ENCODE results near the gene EPHA2.
A peak's percentile ranks its signal among the peaks of the same experiment; 100 is the strongest.

The EPHA2 gene

DNA sequence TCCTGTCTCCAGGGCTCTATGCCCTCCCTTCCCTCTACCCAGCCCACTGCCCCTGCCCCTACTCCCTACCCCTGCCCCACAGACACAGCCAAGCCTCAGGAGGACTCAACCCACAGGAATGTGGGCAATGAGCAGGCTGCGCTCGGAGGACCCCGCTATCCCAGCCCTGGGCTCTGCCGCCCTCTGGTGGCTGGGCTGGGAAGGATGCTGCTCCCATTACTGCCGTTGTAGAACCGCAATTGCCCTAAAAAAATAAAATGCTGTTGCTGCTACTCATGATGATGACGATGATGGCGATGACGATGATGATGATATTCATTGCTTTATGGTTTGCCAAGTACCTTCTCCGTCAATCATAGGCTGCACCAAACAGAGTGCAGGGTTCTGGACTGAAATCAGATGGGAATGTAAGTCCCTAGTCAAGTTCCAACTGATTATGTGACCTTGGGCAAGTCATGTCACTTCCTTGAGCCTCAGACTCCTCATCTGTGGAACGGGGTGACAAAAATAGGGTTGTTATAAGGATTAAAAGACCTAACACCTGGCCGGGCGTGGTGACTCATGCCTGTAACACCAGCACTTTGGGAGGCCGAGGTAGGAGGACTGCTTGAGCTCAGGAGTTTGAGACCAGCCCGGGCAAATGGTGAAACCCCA, 32.0 kb upstream of the EPHA2 start:
- TF ChIP-seq, protein P1, sequence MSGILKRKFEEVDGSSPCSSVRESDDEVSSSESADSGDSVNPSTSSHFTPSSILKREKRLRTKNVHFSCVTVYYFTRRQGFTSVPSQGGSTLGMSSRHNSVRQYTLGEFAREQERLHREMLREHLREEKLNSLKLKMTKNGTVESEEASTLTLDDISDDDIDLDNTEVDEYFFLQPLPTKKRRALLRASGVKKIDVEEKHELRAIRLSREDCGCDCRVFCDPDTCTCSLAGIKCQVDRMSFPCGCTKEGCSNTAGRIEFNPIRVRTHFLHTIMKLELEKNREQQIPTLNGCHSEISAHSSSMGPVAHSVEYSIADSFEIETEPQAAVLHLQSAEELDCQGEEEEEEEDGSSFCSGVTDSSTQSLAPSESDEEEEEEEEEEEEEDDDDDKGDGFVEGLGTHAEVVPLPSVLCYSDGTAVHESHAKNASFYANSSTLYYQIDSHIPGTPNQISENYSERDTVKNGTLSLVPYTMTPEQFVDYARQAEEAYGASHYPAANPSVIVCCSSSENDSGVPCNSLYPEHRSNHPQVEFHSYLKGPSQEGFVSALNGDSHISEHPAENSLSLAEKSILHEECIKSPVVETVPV (CRISPR knock-in tag; IDR thresholded peaks at IDR 0.05), result no peak
- TF ChIP-seq TOX (CRISPR knock-in tag; IDR thresholded peaks at IDR 0.05; ENCODE audit: borderline replicate concordance), result no peak
- TF ChIP-seq OSR1 (CRISPR knock-in tag; IDR thresholded peaks at IDR 0.05), result no peak
- TF ChIP-seq, protein P2, sequence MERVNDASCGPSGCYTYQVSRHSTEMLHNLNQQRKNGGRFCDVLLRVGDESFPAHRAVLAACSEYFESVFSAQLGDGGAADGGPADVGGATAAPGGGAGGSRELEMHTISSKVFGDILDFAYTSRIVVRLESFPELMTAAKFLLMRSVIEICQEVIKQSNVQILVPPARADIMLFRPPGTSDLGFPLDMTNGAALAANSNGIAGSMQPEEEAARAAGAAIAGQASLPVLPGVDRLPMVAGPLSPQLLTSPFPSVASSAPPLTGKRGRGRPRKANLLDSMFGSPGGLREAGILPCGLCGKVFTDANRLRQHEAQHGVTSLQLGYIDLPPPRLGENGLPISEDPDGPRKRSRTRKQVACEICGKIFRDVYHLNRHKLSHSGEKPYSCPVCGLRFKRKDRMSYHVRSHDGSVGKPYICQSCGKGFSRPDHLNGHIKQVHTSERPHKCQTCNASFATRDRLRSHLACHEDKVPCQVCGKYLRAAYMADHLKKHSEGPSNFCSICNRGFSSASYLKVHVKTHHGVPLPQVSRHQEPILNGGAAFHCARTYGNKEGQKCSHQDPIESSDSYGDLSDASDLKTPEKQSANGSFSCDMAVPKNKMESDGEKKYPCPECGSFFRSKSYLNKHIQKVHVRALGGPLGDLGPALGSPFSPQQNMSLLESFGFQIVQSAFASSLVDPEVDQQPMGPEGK (CRISPR knock-in tag; IDR thresholded peaks at IDR 0.05; ENCODE audit: borderline replicate concordance), result no peak
- no peak for TF ChIP-seq CSDC2 (CRISPR knock-in tag; IDR thresholded peaks at IDR 0.05)
- TF ChIP-seq ZFP3 (CRISPR knock-in tag; IDR thresholded peaks at IDR 0.05), result no peak
- no peak for TF ChIP-seq ZC3H10 (CRISPR knock-in tag; IDR thresholded peaks at IDR 0.05)
- TF ChIP-seq, protein P3, sequence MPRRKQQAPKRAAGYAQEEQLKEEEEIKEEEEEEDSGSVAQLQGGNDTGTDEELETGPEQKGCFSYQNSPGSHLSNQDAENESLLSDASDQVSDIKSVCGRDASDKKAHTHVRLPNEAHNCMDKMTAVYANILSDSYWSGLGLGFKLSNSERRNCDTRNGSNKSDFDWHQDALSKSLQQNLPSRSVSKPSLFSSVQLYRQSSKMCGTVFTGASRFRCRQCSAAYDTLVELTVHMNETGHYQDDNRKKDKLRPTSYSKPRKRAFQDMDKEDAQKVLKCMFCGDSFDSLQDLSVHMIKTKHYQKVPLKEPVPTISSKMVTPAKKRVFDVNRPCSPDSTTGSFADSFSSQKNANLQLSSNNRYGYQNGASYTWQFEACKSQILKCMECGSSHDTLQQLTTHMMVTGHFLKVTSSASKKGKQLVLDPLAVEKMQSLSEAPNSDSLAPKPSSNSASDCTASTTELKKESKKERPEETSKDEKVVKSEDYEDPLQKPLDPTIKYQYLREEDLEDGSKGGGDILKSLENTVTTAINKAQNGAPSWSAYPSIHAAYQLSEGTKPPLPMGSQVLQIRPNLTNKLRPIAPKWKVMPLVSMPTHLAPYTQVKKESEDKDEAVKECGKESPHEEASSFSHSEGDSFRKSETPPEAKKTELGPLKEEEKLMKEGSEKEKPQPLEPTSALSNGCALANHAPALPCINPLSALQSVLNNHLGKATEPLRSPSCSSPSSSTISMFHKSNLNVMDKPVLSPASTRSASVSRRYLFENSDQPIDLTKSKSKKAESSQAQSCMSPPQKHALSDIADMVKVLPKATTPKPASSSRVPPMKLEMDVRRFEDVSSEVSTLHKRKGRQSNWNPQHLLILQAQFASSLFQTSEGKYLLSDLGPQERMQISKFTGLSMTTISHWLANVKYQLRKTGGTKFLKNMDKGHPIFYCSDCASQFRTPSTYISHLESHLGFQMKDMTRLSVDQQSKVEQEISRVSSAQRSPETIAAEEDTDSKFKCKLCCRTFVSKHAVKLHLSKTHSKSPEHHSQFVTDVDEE (CRISPR knock-in tag; IDR thresholded peaks at IDR 0.05), result no peak
- no peak for TF ChIP-seq ESRRG (CRISPR knock-in tag; IDR thresholded peaks at IDR 0.05)
- TF ChIP-seq ZNF565 (CRISPR knock-in tag; conservative IDR thresholded peaks at IDR 0.05; ENCODE audit: low read depth), result no peak
- ATAC-seq, result peak; percentile 94

DNA sequence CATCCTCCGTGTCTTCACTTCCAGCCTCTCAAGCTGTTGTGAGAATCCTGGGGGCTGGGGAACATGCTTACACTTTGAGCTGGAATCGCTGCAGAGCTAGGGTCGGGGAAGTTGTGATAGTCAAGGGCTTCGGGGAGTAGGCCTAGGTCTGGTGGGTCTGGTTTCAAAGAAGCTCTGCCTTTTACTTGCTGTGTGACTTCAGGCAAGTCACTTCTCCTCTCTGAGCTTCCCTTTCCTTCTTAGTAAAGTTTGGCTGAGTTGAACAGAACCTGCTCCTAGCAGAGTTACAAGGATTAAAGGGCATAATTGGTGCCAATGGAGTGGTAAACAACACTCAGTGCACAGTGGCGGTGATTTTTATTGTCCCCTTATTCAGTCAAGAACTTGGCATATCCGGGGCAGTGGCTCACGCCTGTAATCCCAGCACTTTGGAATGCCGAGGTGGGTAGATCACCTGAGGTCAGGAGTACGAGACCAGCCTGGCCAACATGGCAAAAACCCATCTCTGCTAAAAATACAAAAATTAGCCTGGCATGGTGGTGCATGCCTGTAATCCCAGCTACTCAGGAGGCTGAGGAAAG, 30.9 kb upstream of the EPHA2 start:
- TF ChIP-seq PPARA (CRISPR knock-in tag; IDR thresholded peaks at IDR 0.05; ENCODE audit: borderline replicate concordance) (no peak), BACH2 (CRISPR knock-in tag; IDR thresholded peaks at IDR 0.05; ENCODE audit: borderline replicate concordance) (no peak), RARB (CRISPR knock-in tag; IDR thresholded peaks at IDR 0.05) (no peak), OSR1 (CRISPR knock-in tag; IDR thresholded peaks at IDR 0.05) (no peak), ZFP30 (CRISPR knock-in tag; IDR thresholded peaks at IDR 0.05) (no peak), ZNF565 (CRISPR knock-in tag; conservative IDR thresholded peaks at IDR 0.05; ENCODE audit: low read depth) (no peak), GLIS3 (CRISPR knock-in tag; IDR thresholded peaks at IDR 0.05) (no peak), TCF4 (CRISPR knock-in tag; IDR thresholded peaks at IDR 0.05; ENCODE audit: borderline replicate concordance) (no peak), ZFP3 (CRISPR knock-in tag; IDR thresholded peaks at IDR 0.05) (no peak), ARNTL (CRISPR knock-in tag; IDR thresholded peaks at IDR 0.05; ENCODE audit: borderline replicate concordance, low read depth) (no peak)
- TF ChIP-seq, protein P4, sequence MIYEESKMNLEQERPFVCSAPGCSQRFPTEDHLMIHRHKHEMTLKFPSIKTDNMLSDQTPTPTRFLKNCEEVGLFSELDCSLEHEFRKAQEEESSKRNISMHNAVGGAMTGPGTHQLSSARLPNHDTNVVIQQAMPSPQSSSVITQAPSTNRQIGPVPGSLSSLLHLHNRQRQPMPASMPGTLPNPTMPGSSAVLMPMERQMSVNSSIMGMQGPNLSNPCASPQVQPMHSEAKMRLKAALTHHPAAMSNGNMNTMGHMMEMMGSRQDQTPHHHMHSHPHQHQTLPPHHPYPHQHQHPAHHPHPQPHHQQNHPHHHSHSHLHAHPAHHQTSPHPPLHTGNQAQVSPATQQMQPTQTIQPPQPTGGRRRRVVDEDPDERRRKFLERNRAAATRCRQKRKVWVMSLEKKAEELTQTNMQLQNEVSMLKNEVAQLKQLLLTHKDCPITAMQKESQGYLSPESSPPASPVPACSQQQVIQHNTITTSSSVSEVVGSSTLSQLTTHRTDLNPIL (CRISPR knock-in tag; IDR thresholded peaks at IDR 0.05; ENCODE audit: low read depth), result no peak
- TF ChIP-seq, protein P2 (CRISPR knock-in tag; IDR thresholded peaks at IDR 0.05; ENCODE audit: borderline replicate concordance), result no peak
- TF ChIP-seq, protein P5, sequence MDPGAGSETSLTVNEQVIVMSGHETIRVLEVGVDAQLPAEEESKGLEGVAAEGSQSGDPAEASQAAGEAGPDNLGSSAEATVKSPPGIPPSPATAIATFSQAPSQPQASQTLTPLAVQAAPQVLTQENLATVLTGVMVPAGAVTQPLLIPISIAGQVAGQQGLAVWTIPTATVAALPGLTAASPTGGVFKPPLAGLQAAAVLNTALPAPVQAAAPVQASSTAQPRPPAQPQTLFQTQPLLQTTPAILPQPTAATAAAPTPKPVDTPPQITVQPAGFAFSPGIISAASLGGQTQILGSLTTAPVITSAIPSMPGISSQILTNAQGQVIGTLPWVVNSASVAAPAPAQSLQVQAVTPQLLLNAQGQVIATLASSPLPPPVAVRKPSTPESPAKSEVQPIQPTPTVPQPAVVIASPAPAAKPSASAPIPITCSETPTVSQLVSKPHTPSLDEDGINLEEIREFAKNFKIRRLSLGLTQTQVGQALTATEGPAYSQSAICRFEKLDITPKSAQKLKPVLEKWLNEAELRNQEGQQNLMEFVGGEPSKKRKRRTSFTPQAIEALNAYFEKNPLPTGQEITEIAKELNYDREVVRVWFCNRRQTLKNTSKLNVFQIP (CRISPR knock-in tag; IDR thresholded peaks at IDR 0.05; ENCODE audit: borderline replicate concordance, low read depth), result no peak
- TF ChIP-seq, protein P1 (CRISPR knock-in tag; IDR thresholded peaks at IDR 0.05), result no peak
- TF ChIP-seq, protein P3 (CRISPR knock-in tag; IDR thresholded peaks at IDR 0.05), result no peak
- no peak for ATAC-seq

All from SK-N-SH treated with all-trans-retinoic acid at 6 μM for 48 hours (cell line).